ENCODE data around the gene GNPAT.

Gene GNPAT

GRCh38 chr1:231318568-231318967 lies 77.6 kb downstream of the GNPAT start:
- no peak for DNase-seq

DNA sequence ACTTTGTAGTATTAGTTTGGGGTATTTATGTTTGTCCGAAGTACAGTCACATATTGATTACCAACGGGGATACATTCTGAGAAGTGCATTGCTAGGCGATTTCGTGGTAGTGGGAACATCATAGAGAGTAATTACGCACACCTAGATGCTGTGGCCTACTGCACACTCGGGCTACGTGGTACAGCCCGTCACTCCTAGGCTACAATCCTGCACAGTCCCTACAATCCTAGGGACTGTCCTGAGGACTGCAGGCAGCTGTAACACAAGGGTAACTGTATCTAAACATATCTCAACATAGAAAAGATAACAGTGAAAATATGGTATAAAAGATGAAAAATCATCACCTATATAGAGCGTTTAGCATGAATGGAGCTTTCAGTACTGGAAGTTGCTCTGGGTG lies 78.1 kb downstream of the GNPAT start:
- DNase-seq, result no peak

DNA sequence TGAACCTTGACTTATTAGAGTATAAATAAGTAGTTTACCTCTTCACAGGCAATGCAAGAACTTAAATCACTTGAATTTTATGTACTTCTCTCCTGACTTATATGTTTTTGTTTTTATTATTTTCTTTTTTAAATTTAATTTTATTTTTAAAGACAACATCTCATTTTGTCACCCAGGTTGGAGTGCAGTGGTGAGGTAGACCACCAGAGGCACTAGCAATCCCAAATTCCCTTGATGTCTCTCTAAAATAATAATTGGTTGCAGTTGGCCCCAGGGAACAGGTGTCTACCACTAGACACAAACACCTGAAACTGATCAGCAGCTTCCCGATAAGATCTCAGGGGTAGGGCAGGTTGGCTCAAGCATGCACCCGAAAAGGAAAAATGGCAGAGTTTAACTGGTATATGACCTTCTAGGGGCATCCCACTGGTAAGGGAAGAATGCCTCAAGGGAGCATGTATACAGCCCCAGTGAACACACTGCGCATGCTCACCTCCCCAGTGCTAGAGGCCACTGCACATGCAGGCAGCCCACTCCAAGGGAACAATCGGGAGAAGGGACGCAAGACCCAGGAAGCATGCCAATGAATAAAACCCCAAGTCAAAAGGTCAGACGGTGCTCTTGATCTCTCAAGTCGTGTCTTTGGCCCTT lies 82.0 kb downstream of the GNPAT start:
- DNase-seq, result no peak

DNA sequence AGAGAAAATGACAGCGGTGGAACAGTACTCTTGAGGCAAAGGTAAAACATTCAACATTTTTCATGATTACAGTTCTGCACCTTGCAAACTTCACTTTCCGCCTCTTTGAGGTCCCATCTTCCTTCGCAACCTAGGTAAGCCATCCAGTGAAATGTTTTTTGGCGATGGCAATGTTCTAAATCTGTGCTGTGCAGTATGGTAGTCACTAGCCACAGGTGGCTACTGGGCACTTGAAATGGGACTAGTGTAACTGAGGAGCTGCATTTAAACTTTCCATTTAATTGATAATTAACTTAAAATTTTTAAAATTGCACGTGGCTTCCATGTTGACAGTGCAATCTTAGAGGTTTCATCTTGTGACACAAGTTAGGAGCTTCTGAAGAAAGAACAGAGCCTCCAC lies 83.6 kb downstream of the GNPAT start:
- no peak for DNase-seq

DNA sequence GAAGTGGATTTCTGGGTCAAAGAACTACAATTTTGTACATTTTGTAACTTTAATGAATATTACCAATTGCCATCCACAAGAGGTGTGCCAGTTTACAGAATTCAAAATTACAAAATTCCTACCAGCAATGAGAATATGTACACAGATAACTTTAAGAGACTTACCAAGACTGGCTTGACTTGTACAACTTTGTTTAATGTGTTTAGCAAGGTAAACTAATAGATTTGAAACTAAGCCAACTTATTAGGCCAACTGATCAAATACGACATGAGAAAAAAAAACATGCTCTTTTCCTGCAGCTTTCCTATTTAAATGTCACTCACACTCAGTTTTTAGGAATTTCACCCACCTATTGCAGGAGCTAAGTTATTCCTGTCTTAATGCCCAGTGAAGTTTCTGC lies 85.2 kb downstream of the GNPAT start:
- DNase-seq, result no peak
